NCI-H82 (cell line): Measurements from ENCODE around the gene MYH6.
"Not testable (repeated sequence)": the region's sequence is repeated elsewhere in the genome, so short reads cannot be mapped to it uniquely, and the experiment has no call there.

Experiments used
- DNase-seq: peaks from one replicate; lab custom pipeline; 2025; lab: John Stamatoyannopoulos, UW

Gene MYH6

DNA sequence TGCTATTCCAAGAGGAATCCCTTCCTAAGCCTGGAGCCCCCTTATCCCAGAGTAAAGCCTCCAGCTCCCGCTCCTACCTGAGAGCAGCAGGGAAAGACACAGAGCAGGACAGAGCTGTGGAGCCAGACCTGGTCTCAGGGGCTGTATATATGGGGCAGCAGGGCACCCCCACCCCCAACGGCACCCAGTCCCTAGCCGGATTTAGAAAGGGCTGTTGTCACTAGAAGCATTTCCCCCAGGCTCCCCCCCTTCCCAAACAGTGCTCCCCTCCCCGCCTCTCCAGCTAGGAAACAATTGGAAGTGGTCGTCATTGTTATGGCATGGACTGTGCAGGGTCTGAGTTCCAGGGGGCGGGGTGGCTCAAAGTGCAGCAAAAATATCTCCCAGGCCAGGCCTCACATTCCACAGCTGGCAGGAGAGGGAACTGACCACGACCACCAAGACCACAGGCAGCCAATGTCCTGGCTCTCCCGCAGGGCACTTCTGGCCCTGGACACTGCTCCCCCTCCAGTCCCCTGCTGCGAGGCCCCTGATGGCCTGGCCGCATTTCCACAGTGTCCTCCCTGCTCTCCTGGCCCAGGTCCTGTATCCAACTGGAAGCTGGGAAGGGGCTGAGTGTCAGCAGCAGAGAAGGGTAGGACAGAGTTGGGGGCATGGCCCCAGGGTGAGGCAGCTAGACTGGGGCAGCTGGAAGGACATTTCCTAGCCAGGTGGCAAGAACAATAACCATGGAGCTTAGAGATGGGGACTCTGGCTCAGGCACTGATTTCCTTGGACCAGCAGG is 27.7 kb upstream of the MYH6 start, which contains the start of gene MYH7:
Gene MYH7 (minus strand): TSS at position 118 of the 784 bp plus-strand sequence. CDS start 1,928 bp downstream, outside the sequence.
- DNase-seq: no peak

DNA sequence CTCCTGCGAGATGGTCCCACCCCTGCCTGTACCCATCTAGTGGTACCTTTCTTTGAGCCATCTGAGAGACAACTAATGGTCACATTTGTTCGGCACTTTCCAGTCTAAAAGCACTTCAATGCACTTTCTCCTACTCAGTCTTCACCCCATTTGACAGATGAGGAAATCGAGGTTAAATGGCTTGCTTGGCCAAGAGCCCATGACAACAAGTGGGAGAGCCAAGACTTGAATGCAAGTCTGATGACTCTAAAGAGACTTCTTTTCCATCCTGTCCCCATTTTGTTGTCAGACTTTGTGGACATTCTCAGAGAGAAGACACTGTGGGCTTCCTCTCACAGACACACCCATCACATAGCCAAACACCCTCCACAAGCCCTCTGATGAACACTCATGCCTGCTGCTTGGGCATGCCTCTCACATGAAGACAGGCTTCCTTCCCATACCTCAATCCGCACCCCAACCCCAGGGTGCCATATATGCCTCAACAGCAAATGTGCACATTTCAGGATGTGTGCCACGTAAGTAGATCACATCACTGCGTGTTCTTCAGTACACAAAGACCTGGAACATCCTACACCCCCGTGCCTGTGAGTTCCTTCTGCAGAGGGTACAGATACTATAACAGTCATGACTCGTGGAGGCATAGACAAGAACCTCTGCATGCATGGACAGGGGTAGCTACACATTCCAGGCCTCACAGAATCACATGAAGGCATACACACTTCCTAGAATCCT is 26.6 kb upstream of the MYH6 start:
- DNase-seq: no peak

DNA sequence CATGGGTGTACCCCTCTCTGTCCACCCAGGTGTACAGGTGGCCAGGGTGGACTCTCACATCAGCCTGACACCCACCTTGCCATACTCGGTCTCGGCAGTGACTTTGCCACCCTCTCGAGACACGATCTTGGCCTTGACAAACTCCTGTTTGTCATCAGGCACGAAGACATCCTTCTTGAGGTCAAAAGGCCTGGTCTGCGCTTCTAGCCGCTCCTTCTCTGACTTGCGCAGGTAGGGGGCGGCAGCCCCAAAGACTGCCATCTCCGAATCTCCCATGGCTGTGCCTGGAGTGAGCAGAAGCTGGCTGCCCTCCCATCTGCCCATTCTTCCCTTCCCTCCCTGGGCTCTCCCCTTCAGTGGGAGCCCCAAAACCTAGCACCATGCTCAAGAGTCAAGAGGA is 25.4 kb upstream of the MYH6 start:
- DNase-seq: no peak

DNA sequence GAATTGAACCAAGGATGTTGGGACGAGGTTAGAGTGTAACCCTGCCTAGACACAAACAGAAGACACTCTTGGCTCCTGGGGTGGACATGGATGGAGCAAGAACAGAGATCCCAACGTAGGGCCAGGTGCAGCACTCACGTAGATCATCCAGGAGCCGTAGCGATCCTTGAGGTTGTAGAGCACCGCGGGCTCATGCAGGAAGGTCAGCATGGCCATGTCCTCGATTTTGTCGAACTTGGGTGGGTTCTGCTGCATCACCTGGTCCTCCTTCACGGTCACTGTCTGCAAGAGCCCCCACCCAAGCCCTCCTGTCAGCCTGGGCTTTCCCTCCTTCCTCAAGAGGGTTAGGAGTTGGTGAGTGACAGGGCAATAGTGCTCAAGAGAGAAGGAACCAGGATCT is 24.9 kb upstream of the MYH6 start:
- DNase-seq: no peak

DNA sequence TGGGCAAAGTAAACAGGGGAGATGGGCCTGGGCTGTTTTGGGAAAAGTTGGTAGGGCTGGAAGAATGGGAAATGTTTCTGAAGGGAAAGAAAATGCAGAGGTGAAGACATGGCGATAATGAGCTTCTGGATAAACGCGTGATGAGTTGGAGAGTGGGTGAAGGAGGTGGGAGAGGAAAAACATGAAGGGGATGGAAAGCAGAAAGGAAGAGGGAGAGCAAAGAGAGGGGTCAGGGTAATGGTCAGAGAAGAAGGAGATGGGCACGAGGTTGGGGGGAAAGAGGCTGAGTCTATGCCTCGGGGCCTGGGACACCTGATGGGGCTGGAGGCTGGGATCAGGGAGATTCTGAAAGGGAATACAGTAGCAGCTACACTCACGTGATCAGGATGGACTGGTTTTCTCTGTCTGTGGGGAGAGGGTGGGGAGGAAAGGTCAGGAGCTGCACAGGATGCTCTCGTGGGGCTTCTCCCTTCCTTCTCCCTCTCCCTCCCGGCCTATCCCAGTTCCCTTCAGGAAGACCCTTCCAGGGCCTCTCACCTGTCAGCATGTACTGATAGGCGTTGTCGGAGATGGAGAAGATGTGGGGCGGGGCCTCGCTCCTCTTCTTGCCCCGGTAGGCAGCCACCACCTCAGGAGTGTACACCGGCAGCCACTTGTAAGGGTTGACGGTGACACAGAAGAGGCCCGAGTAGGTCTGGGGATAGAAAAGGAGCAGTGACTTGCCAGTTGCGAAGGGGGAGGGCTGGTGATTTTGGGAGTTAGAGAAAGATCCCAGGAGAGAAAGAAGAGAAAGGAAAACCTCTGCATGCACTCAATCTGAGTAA is 24.2 kb upstream of the MYH6 start:
- DNase-seq: no peak

DNA sequence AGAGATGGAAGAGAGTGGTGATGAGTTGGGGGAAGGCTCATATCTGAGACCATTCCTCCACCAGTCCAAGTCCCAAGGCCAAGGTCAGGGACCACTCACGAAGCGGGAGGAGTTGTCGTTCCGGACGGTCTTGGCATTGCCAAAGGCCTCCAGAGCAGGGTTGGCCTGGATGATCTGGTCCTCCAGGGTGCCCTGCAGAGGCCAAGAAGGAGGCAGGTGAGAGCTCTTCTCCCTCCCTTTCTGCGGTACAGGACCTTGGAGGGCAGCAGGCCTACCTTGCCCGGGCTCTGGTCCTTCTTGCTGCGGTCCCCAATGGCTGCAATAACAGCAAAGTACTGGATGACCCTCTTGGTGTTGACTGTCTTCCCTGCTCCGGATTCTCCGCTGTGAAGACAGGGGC is 23.4 kb upstream of the MYH6 start:
- no peak for DNase-seq

DNA sequence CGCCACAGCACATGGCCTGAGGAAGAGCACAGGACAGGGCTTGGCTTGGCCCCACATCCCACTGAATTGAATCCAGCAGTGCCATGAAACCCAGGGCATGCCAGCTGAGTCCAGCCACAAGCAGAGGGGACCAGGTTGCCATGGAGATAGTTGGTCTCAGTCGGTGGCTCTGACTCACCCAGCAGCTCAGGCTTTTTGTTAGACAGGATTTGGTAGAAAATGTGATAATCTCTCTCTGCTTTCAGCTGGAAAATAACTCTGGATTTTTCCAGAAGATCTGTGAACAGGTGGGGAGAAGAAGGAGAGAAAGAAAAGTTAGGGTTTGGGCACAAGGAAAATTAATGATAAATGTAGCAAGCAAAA is 22.6 kb upstream of the MYH6 start:
- DNase-seq: no peak

DNA sequence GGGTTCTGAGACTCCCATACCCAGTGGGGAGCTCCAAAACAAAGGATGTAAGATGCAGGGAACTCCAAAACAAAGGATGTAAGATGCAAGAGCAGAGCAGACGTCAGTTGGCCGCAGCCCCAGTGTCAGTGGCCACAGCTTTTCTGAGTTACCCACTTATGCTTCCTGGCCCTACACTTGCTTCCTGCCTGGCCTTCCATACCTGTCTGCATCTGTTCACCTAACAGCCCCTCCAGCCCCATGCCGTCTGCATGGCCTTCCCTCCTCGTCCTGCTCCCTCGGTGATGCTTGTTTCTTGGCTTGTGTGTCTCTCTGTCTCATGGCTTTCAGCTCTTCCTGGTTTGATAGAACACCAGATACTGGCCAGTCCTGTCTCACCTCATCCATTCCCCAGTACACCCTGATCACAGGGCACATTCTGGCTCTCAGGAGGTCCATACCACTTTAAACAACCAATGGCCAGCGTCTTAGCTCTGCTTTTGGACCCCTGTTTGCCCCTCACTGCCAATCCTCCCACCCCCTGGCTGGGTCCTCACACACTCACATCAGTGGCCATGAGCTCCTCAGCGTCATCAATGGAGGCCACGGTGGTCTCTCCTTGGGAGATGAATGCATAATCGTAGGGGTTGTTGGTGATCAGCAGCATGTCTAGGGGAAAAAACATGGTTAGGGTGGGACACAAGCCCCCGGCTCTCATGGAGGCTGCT is 22.1 kb upstream of the MYH6 start:
- no peak for DNase-seq

DNA sequence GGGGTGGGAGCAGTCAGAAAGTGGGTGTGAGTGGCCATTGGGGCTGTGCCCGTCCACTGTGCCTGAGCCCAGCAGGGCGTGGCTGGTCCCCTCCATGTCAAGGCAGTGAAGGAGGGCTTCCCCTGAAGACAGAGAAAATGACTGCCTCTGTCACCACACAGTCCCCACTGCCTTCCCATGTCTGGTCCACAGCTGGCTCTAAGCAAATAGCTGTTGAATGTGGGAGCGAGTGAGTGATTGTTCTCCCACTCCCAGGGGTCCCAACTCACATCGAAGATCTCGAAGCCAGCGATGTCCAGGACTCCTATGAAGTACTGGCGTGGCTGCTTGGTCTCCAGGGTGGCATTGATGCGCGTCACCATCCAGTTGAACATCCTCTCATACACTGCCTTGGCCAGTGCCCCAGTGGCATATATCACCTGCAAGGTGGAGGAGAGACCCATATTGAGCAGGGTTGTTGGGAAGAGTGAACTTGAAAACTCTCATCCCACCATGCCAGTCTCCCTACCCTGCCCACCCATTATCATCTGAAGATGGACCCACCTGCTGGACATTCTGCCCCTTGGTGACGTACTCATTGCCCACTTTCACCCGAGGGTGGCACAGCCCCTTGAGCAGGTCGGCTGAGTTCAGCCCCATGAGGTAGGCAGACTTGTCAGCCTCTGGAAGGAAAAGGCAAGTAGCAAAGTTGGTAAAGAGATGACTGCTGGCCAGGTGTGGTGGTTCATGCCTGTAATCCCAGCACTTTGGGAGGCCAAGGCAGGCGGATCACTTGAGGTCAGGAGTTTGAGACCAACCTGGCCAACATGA is 20.8 kb upstream of the MYH6 start:
- no peak for DNase-seq

DNA sequence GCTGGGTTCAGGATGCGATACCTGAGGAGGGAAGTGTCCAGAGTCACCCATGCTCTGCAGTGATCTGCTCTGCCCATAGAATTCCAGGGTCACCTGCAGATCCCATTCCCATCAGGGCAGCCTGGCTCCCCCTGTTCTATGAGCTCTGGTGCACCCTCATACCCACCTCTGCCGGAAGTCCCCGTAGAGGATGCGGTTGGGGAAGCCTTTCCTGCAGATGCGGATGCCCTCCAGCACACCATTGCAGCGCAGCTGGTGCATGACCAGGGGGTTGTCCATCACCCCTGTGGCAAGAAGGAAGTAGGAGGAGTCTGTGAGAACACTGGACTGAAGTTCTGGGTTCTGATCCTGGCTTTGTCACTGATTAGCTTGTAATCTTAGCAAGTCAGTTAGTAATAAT is 17.7 kb upstream of the MYH6 start:
- DNase-seq: not testable (repeated sequence)

DNA sequence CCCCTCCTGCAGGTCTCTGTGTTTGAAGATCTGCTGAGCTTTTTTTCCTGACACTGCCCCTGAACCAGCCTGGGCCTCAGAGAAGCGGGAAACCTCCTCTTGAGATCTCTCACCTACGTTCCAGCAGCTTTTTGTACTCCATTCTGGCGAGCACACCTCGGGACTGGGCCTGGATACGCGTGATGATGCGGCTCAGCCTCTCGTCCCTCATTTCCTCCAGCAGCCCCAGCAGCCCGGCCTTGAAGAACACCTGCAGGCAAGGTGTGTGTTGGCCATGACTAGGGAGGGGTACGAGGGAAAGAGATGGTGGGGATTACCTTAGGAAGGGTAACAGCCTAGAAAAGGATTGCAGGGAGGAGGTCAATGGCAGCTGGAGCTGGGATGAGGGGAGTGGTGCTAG is 17.1 kb upstream of the MYH6 start:
- no peak for DNase-seq

DNA sequence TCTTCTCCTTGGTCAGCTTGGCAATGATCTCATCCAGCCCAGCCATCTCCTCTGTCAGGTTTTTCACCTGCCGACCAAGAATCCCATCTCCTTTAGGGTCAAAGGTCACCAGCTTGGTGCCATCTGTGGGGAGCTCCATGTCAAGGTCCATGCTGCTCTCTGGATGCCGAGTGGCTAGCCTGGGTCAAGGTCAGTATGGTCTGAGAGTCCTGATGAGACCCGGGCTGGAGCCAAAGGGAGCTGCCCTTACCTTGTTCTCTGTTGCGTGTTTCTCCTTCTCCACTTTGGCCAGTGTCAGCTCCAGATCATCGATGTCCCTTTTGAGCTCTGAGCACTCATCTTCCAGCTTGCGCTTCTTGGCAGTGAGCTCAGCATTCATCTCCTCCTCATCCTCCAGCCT is 15.6 kb upstream of the MYH6 start:
- no peak for DNase-seq

DNA sequence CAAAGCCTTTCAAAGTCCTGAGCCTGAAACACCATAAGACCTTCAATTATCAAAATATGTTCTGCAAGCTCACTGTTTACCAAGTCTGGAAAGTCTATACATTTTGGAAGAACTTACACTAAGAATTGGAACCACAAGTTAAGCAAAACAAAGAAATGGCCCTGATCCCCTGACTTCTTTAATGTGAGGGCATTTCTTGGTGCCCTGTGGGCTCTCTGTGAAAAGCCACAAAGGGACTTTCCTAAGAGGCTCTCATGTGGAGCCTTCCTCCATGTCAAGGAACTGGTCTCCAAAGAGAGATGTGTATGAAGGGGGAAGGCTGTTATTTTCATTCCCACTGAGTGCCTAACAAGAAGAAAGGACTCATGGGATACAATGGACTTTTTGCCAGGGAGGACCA is 13.5 kb upstream of the MYH6 start:
- DNase-seq: no peak

DNA sequence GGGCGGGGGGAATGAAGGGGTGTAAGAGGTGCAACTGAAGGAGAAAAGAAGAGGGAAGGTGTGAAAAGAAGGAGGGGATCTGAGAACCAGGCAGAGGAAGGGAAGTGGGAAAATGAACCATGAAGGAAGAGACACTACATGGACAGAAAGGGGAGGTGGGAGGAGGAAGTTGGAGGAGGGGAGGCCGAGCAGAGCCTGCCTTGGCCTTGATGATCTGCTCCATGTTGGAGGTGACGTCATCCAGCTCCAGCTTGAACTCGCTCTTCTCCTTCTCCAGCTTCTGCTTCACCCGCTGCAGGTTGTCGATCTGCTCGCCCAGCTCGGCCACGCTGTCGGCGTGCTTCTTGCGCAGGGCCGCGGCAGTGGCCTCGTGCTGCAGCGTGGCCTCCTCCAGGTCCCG is 11.6 kb upstream of the MYH6 start:
- DNase-seq: not testable (repeated sequence)

DNA sequence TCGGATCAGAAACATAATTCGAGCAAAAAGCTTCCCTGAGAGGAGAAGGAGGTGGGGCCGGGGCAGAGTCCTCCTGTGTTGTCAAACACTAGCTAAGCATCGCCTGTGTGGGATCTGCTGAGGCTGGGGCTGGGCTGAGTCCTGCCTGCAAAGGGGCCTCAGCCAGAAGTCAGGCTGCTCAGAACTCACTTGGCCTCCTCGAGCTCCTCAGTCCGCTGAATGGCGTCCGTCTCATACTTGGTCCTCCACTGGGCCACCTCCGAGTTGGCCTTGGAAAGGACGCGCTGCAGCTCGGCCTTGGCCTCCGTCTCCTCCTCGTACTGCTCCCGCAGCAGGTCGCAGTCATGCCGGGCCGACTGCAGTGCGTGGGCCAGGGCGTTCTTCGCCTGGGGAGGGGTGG is 9.9 kb upstream of the MYH6 start:
- DNase-seq: no peak

DNA sequence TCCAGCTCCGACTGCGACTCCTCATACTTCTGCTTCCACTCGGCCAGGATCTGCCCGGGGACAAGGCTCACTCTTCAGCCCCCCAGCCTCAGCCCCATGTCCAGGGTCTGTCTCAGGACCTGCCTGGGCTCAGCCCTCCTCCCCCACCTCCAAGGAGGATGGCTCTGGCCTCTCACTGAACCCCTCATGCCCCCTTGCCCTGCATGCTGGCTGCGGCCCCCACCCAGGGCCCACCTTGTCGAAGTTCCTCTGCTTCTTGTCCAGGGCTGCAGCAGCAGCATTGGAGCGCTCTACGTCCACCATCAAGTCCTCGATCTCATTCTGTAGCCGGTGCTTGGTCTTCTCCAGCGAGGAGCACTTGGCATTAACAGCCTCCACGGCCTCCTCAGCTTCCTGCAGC is 9.2 kb upstream of the MYH6 start:
- not testable (repeated sequence) for DNase-seq

DNA sequence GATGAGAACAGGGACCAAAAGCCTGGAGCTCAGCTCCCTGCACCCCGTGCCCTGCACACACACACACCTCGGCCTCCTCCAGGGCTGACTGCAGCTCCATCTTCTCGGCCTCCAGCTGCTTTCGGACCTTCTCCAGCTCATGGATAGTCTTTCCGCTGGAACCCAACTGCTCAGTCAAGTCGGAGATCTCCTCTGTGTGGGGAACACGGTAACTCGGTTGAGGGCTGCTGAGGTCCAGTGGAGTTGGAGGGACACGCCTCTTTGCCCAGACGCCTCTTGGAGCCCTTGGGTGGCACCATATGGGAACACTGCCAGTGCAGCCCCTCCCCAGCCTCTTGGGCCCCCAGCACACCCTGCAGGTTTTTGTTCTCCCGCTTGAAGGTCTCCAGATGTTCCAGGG is 8.7 kb upstream of the MYH6 start:
- no peak for DNase-seq

DNA sequence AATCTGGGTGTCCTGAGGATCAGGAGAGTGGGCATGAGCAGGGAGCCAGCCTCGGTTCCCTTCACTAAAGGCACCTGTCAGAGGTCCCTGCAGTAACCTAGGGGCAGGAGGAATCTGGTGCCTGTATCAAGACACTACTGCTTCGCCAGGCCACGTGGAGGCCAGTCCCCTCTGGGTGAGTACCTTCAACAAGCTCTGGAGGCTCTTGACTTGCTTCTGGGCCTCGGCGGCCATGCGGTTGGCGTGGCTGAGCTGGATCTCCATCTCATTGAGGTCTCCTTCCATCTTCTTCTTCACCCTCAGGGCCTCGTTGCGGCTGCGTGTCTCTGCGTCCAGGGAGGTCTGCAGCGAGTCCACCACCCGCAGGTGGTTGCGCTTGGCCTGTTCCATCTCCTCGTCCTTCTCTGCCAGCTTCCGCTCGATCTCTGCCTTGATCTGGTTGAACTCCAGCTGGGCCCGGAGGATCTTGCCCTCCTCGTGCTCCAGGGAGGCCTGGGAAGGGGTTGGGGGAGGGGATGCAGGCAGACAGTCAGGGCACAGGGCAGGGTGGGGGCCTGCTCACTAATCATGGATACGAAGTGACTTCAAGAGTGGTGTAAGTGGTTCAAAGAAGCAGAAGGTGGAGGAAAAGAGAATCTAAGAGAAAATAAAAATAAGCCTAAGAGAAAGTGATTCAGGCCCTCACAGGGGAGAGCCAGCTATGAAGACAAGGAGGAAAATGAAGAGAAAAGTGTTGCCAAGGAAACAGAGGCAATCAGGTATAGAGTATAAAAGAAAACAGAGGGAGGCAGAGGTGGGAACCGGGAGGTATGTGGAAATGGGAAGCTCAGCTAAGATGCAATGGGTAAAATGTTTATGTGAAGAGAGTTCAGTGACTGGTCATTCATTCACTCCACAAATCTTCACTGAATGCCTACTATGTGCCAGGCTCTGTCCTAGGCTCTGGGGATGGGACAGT is 8.0 kb upstream of the MYH6 start:
- DNase-seq: no peak

DNA sequence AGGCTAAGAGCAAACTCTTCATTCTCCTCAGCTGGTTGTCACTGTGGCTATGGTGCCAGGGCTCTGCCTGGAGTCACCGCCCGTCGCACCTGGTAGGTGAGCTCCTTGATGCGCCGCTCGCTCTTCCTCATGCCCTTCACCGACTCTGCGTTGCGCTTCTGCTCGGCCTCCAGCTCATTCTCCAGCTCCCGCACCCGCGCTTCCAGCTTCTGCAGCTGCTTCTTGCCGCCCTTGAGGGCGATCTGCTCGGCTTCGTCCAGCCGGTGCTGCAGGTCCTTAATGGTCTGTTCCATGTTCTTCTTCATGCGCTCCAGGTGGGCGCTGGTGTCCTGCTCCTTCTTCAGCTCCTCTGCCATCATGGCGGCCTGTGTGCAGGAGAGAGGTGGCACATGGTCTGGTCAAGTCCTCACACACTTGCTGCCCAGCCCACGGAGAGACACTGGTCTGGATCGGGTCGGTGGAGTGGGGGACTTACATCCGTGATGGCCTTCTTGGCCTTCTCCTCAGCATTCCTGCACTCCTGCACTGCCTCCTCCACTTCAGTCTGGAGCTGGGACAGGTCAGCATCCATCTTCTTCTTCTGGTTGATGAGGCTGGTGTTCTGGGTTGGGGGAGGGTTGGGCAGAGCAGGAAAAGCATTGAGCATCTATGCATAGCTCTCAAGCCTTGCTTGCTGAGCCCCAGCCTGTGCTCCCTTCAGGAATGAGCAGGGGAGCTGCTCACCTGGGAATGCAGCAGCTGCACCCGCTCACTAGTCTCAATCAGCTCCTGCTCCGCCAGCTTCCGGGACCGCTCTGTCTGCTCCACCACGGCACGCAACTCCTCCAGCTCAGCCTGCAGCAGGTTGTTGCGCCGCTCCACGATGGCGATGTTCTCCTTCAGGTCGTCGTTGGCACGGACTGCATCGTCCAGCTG is 7.1 kb upstream of the MYH6 start:
- no peak for DNase-seq
